Mesothelial cell of epicardium (in vitro differentiated cells): ENCODE results near the gene SCMH1. TPM values are rescaled to one million over a fixed set of nuclear protein-coding genes. Genes with fewer than 3 reads are reported as not detected.

ENCODE experiments used
- DNase-seq, 2 experiments: peaks; one replicate each; pipeline ENCODE4 v3.0.0; 2021; ENCODE audit warnings: low spot score in 2 of 2; ENCODE audit not compliant: unreplicated experiment in 2 of 2
- H3K27ac Mint-ChIP-seq: 2 replicates; pipeline ENCODE4 v1.8.0; 2021; ENCODE audit warnings: mixed read lengths
- H3K27me3 Mint-ChIP-seq: 2 replicates; pipeline ENCODE4 v1.8.0; 2021; ENCODE audit warnings: low read depth, mixed read lengths
- H3K36me3 Mint-ChIP-seq: 2 replicates; pipeline ENCODE4 v1.8.0; 2021; ENCODE audit warnings: mixed read lengths
- H3K4me1 Mint-ChIP-seq: 2 replicates; pipeline ENCODE4 v1.8.0; 2021; ENCODE audit warnings: mixed read lengths
- H3K4me3 Mint-ChIP-seq: 2 replicates; pipeline ENCODE4 v1.8.0; 2021; ENCODE audit warnings: mild to moderate bottlenecking, moderate library complexity, mixed read lengths
- H3K9me3 Mint-ChIP-seq: 2 replicates; pipeline ENCODE4 v1.8.0; 2021; ENCODE audit warnings: mixed read lengths
- CTCF ChIP-seq: fragments of 200-600 bp; sonication (generic); IDR thresholded peaks from one replicate; pipeline ENCODE4 v1.5.0; 2021; ENCODE audit warnings: antibody characterized with exemption; ENCODE audit not compliant: unreplicated experiment
- total RNA-seq: library from RNA; stranded (reverse); gene quantifications from 3 replicates; pipeline ENCODE4 v1.2.1, GENCODE V29; 2021

Gene SCMH1
- total RNA-seq, 1 donor from 2014 or later: 59.1 TPM

GRCh38 chr1:41278076-41278475, 36.0 kb upstream of the SCMH1 start:
- TF ChIP-seq CTCF: no peak
- DNase-seq: no peak
- no peaks in the 10 kb centered on the region for H3K36me3 Mint-ChIP-seq
- H3K27me3 Mint-ChIP-seq: peaks cover 26% of the 10 kb centered on the region
- no peak overlapping the region for H3K4me3 Mint-ChIP-seq
- H3K9me3 Mint-ChIP-seq: no peaks in the 10 kb centered on the region
- peaks cover 16% of the 10 kb centered on the region for H3K4me1 Mint-ChIP-seq
- no peak overlapping the region for H3K27ac Mint-ChIP-seq

- Mint-ChIP-seq H3K4me3 (no peak overlapping the region), H3K27me3 (peaks cover 21% of the 10 kb centered on the region), H3K9me3 (no peaks in the 10 kb centered on the region), H3K27ac (no peak overlapping the region), H3K36me3 (no peaks in the 10 kb centered on the region), H3K4me1 (peaks cover 11% of the 10 kb centered on the region)
- TF ChIP-seq CTCF: no peak
- no peak for DNase-seq
Observed at GRCh38 chr1:41277371-41277975, 35.4 kb upstream of the SCMH1 start.

GRCh38 chr1:41275831-41276230, 33.7 kb upstream of the SCMH1 start:
- peaks cover 11% of the 10 kb centered on the region for H3K4me1 Mint-ChIP-seq
- H3K27ac Mint-ChIP-seq: no peak overlapping the region
- DNase-seq: no peak
- no peak for TF ChIP-seq CTCF
- peaks cover 2% of the 10 kb centered on the region for H3K9me3 Mint-ChIP-seq
- H3K36me3 Mint-ChIP-seq: no peaks in the 10 kb centered on the region
- H3K27me3 Mint-ChIP-seq: peaks cover 15% of the 10 kb centered on the region
- H3K4me3 Mint-ChIP-seq: no peak overlapping the region

GRCh38 chr1:41274752-41275545, 32.8 kb upstream of the SCMH1 start:
- no peak for DNase-seq
- H3K27me3 Mint-ChIP-seq: peaks cover 12% of the 10 kb centered on the region
- no peak overlapping the region for H3K27ac Mint-ChIP-seq
- H3K36me3 Mint-ChIP-seq: no peaks in the 10 kb centered on the region
- H3K9me3 Mint-ChIP-seq: peaks cover 4% of the 10 kb centered on the region
- no peak for TF ChIP-seq CTCF
- H3K4me1 Mint-ChIP-seq: peaks cover 11% of the 10 kb centered on the region
- no peak overlapping the region for H3K4me3 Mint-ChIP-seq

- H3K36me3 Mint-ChIP-seq: no peaks in the 10 kb centered on the region
- H3K4me1 Mint-ChIP-seq: peaks cover 12% of the 10 kb centered on the region
Observed at GRCh38 chr1:41272601-41273000, 30.5 kb upstream of the SCMH1 start.

More at GRCh38 chr1:41272601-41273000, 30.5 kb upstream of the SCMH1 start:
- Mint-ChIP-seq H3K27me3 (peaks cover 4% of the 10 kb centered on the region), H3K27ac (no peak overlapping the region), H3K9me3 (peaks cover 4% of the 10 kb centered on the region), H3K4me3 (no peak overlapping the region)
- no peak for DNase-seq
- no peak for TF ChIP-seq CTCF
